ENCODE results near the gene JAG1.

The JAG1 gene

GRCh38 chr20:10646886-10647420 is 26.8 kb downstream of the JAG1 start:
- TF ChIP-seq CTCF (IDR thresholded peaks at IDR 0.05; ENCODE audit: borderline replicate concordance, control extremely low read depth, extremely low read depth, insufficient read depth, missing control alignments) = no peak
- DNase-seq (ENCODE audit: low spot score) = no peak
- in situ Hi-C loops (cut with MboI; ENCODE audit: low sequenced_read_pairs, unreplicated experiment) = no loop called here

- TF ChIP-seq CTCF (IDR thresholded peaks at IDR 0.05; ENCODE audit: borderline replicate concordance, control extremely low read depth, extremely low read depth, insufficient read depth, missing control alignments) = no peak
- in situ Hi-C loops (cut with MboI; ENCODE audit: low sequenced_read_pairs, unreplicated experiment) = no loop called here
- no peak for DNase-seq (ENCODE audit: low spot score)
Observed at GRCh38 chr20:10646006-10646405, 27.8 kb downstream of the JAG1 start.

- no peak for TF ChIP-seq CTCF (IDR thresholded peaks at IDR 0.05; ENCODE audit: borderline replicate concordance, control extremely low read depth, extremely low read depth, insufficient read depth, missing control alignments)
- in situ Hi-C loops (cut with MboI; ENCODE audit: low sequenced_read_pairs, unreplicated experiment) = no loop called here
- no peak for DNase-seq (ENCODE audit: low spot score)
Observed at GRCh38 chr20:10645205-10645570, 28.6 kb downstream of the JAG1 start.

- peak; percentile 49 for DNase-seq (ENCODE audit: low spot score)
- in situ Hi-C loops (cut with MboI; ENCODE audit: low sequenced_read_pairs, unreplicated experiment) = no loop called here
- no peak for TF ChIP-seq CTCF (IDR thresholded peaks at IDR 0.05; ENCODE audit: borderline replicate concordance, control extremely low read depth, extremely low read depth, insufficient read depth, missing control alignments)
Observed at GRCh38 chr20:10644458-10645204, 29.2 kb downstream of the JAG1 start.

- TF ChIP-seq CTCF (IDR thresholded peaks at IDR 0.05; ENCODE audit: borderline replicate concordance, control extremely low read depth, extremely low read depth, insufficient read depth, missing control alignments) = no peak
- DNase-seq (ENCODE audit: low spot score) = no peak
- in situ Hi-C loops (cut with MboI; ENCODE audit: low sequenced_read_pairs, unreplicated experiment) = no loop called here
Observed at GRCh38 chr20:10643560-10643873, 30.3 kb downstream of the JAG1 start.

- no peak for DNase-seq (ENCODE audit: low spot score)
- TF ChIP-seq CTCF (IDR thresholded peaks at IDR 0.05; ENCODE audit: borderline replicate concordance, control extremely low read depth, extremely low read depth, insufficient read depth, missing control alignments) = no peak
- in situ Hi-C loops (cut with MboI; ENCODE audit: low sequenced_read_pairs, unreplicated experiment) = no loop called here
Observed at GRCh38 chr20:10642856-10643559, 30.8 kb downstream of the JAG1 start.
